ENCODE data around the gene TNFRSF8.

Gene TNFRSF8

DNA sequence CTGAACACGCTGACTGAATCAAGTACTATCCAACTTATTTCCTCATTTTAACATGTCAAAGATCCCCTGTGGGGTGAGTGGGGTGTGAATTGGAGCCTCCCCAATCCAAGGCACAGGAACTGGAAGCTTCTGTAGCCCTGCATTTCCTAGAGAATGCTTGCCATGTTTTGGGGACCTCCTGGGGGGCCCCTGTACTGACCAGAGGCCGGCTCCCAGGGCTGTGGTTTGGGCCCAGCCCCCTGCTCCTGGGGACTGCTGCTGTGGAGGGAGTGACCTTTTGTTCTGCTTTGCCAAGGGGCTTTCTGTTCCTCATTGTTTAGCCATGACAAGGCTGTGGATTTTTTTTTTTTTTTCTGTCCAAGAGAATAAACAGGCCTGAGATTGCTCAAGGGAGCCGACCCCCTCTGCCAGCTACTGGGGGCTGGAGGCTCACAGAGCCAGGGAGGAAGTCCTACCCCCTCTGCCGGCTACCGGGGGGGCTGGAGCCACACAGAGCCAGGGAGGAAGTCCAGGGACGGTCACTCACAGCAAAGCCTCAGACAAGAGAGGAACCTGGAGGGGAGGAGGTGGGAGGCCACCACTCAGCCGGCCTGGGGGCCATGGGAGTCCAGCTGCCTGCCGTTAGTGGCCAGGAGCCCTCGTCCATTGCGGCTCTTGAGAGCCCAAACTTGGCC lies 121.0 kb downstream of the TNFRSF8 start:
- TF ChIP-seq, protein P1, sequence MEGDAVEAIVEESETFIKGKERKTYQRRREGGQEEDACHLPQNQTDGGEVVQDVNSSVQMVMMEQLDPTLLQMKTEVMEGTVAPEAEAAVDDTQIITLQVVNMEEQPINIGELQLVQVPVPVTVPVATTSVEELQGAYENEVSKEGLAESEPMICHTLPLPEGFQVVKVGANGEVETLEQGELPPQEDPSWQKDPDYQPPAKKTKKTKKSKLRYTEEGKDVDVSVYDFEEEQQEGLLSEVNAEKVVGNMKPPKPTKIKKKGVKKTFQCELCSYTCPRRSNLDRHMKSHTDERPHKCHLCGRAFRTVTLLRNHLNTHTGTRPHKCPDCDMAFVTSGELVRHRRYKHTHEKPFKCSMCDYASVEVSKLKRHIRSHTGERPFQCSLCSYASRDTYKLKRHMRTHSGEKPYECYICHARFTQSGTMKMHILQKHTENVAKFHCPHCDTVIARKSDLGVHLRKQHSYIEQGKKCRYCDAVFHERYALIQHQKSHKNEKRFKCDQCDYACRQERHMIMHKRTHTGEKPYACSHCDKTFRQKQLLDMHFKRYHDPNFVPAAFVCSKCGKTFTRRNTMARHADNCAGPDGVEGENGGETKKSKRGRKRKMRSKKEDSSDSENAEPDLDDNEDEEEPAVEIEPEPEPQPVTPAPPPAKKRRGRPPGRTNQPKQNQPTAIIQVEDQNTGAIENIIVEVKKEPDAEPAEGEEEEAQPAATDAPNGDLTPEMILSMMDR (IDR thresholded peaks at IDR 0.05; ENCODE audit: low read depth, low read length, missing control alignments) = no peak
- DNase-seq (ENCODE audit: low read depth) = no peak

DNA sequence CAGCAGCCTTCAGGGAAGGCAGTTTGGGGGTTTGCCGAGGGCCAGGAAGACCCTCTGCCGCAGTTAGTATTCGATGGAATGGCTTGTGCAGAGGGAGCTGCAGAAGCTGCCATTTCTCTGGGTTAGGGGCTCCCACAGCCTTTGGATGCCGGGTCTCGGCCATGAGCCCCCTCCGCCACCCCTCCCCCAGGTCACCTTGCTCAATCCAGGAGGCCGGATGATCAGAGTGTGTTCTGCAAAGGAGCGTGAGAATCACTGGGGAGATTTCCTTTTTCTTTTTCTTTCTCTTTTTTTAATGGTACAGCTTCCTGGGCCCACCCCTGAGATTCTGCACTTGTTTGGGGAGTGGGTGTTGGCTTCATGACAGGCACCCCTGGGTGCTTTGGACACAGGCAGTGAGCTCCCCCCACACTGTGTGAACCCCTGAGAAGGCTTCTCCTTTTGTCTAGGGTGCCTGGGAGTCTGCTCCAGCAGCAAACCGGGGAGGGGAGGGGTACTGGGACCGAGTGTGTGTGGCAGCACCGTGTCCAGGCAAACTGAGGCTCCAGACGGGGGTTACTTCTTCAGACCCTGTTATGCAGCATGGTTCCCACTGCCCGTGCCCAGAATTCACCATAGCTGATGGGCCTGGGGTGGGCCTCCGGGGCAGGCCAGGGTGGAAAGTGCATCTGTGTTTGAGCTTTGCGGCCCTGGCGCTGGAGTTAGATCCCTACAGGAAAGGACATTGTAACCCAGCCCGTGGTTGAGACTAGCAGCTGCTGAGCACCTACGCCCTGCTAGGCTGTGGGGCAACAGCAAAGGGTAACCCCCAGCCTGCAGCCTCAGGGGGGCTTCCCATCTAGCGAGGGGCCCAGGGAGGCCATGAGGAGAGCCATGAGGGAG lies 122.2 kb downstream of the TNFRSF8 start:
- no peak overlapping the region for H3K4me3 ChIP-seq (ENCODE audit: low read depth, low read length)
- DNase-seq (ENCODE audit: low read depth) = no peak
- TF ChIP-seq, protein P1 (IDR thresholded peaks at IDR 0.05; ENCODE audit: low read depth, low read length, missing control alignments) = no peak

More for the DNA sequence above, 121.0 kb downstream of the TNFRSF8 start:
- no peak overlapping the region for H3K4me3 ChIP-seq (ENCODE audit: low read depth, low read length)

DNA sequence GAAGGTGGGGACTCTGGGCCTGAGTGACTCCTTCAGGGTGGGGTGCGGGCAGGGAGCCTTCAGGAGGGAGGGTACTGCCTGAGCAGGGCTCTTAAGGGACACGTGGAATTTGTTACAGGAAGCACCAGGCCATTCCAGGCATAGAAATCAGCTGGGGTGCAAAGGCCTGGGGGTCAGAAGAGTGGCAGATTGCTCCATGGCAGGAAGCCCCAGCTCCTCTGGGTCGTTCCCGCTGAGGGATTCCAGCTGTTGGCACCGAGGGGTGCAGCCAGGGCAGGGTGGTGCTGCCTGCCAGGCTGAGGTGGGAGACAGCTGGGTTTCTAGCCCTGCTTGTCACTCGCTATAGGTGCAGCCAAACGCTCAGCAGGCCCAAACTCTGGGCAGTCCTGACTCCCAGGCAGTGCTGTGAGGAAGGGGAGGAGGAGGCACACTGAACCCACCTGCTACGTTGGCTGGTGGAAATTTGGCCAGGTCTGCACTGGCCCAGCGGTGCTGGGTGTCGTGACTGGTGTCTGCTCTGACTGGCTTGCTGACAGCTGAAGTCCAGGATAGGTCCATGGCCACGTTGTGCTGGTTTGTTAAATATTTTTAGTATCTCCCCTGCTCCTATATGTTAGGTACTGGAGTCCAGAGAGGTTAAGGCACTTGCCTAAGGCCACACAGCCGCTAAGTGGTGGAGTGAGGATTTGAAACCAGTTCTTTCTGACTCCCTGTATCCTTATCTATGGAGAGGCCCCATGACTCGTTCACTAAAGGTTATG lies 123.0 kb downstream of the TNFRSF8 start:
- H3K4me3 ChIP-seq (ENCODE audit: low read depth, low read length) = no peak overlapping the region
- no peak for DNase-seq (ENCODE audit: low read depth)
- TF ChIP-seq, protein P1 (IDR thresholded peaks at IDR 0.05; ENCODE audit: low read depth, low read length, missing control alignments) = no peak

DNA sequence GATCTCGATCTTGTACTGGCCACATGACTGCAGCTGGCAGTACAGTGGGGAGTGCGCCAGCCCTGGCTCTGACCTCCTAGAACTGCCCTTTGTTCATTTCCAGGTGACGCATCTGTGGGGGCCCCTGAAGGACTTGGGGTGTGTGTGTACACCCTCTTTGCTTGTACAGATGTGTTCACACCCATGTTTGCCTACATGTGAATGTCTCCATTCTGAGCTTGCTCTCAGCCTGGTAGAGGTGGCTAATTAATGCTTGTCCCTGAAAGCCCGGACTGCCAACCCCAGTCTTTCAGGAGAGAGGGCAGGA lies 123.5 kb downstream of the TNFRSF8 start:
- TF ChIP-seq, protein P1 (IDR thresholded peaks at IDR 0.05; ENCODE audit: low read depth, low read length, missing control alignments) = no peak
- no peak for DNase-seq (ENCODE audit: low read depth)
- H3K4me3 ChIP-seq (ENCODE audit: low read depth, low read length) = no peak overlapping the region

DNA sequence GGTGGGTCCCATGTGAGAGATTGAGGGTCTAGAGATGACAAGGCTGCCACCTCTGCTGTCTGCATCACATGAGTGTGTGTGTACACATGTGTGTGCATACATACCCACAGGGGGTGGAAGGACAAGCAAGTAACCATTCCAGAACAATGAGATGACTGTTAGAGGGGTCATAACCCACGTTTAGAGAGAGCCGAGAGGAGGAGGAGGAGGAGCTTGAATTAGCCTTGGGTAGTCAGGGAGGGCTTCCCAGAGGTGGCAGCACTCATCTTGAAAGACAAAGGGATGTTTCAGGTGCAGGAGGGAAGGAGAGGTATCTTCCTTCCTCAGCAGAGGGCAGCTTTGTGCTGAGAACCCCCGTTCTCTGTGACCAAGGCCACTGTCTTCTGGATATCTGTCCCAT lies 125.0 kb downstream of the TNFRSF8 start:
- DNase-seq (ENCODE audit: low read depth) = no peak
- no peak overlapping the region for H3K4me3 ChIP-seq (ENCODE audit: low read depth, low read length)
- TF ChIP-seq, protein P1 (IDR thresholded peaks at IDR 0.05; ENCODE audit: low read depth, low read length, missing control alignments) = no peak

DNA sequence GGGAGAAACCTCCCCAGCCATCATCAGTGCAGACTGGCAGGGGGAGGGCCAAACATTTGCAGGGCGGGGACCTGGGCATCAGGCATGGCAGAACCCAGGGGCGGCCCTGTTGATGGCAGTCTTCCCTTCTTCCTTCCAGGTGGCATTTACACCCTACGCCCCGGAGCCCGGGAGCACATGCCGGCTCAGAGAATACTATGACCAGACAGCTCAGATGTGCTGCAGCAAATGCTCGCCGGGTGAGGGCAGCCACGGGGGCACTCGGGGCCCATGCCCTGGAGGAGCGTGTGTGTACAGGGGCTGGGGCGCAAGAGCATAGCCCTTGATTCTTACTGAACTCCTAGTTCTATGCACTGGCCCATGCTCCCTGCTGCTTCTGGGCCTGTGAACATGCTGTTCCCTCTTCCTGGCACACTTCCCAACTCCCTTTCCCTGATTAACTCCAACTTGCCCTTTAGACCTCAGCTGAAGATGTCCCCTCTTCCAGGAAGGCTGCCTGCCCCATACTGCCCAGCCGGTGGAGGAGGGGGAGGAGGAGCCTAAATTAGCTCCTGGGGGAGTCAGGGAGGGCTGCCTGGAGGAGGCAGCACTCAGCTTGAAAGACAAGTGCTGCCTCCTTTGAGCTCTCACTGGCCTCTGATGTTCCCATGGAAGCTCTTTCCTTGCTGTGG lies 125.7 kb downstream of the TNFRSF8 start:
- TF ChIP-seq, protein P1 (IDR thresholded peaks at IDR 0.05; ENCODE audit: low read depth, low read length, missing control alignments) = no peak
- DNase-seq (ENCODE audit: low read depth) = no peak

More for the DNA sequence above, 125.7 kb downstream of the TNFRSF8 start:
- H3K4me3 ChIP-seq (ENCODE audit: low read depth, low read length) = no peak overlapping the region

All from GM12864 (cell line).